B cell (primary cell): ENCODE results near the gene GNA12. TPM values are rescaled to one million over a fixed set of nuclear protein-coding genes. Genes with fewer than 3 reads are reported as not detected.

Source experiments
- ATAC-seq: fragments of 200-7000 bp; cut with Tn5 transposase; one replicate; pipeline ENCODE4 v1.10.0; 2021; ENCODE audit warnings: low read depth, mild to moderate bottlenecking, moderate number of reproducible peaks, moderate library complexity
- CTCF ChIA-PET: fragments of 350-600 bp; sonication (Branson Sonifier 250); formaldehyde crosslinking; loops from one replicate; lab custom pipeline; 2021; ENCODE audit warnings: antibody characterized with exemption, inconsistent platforms; lab: Charles Lee
- POLR2A ChIA-PET: fragments of 350-600 bp; sonication (Branson Sonifier 250); formaldehyde crosslinking; loops from one replicate; lab custom pipeline; 2021; ENCODE audit warnings: antibody characterized with exemption; lab: Charles Lee
- DNase-seq: peaks from one replicate; pipeline ENCODE4 v3.0.0; 2013
- H2AFZ ChIP-seq: 2 replicates; pipeline ENCODE4 v1.6.1; 2012; ENCODE audit warnings: mild to moderate bottlenecking, low read depth, low read length; ENCODE audit not compliant: insufficient read depth, poor library complexity, severe bottlenecking
- H3K27ac ChIP-seq, 2 donors: 1 replicate in 1 of 2; 2 replicates in 1 of 2; pipeline ENCODE4 v1.5.1; 2012 to 2013; ENCODE audit warnings: low read length in 2 of 2, mild to moderate bottlenecking in 2 of 2, moderate library complexity in 1 of 2
- H3K27me3 ChIP-seq, 4 experiments: fragments of 200-600 bp in 1 of 4; sonication (generic) in 1 of 4; replicated peaks in 1 of 4; 1 replicate in 2 of 4; 2 replicates in 2 of 4; pipeline versions ENCODE4 v1.6.1 to v1.7.0; 2013 to 2016; ENCODE audit warnings: low read length in 3 of 4, mild to moderate bottlenecking in 2 of 4, mixed read lengths in 1 of 4, moderate library complexity in 1 of 4; ENCODE audit not compliant: insufficient read depth in 4 of 4, control insufficient read depth in 3 of 4; ENCODE audit errors: control extremely low read depth in 1 of 4
- H3K36me3 ChIP-seq, 2 experiments: replicated peaks in 1 of 2; 1 replicate in 1 of 2; 2 replicates in 1 of 2; pipeline versions ENCODE4 v1.6.1 to v1.7.1; 2013; ENCODE audit warnings: low read length in 1 of 2; ENCODE audit not compliant: insufficient read depth in 2 of 2, control insufficient read depth in 1 of 2; ENCODE audit errors: control extremely low read depth in 1 of 2, extremely low read depth in 1 of 2
- H3K4me1 ChIP-seq, 2 donors: fragments of 200-600 bp in 1 of 2; sonication (generic) in 1 of 2; 1 replicate in 1 of 2; 2 replicates in 1 of 2; pipeline versions ENCODE4 v1.5.1 to v1.6.1; 2013 to 2017; ENCODE audit warnings: low read length in 2 of 2; ENCODE audit not compliant: control insufficient read depth in 2 of 2, insufficient read depth in 2 of 2
- H3K4me2 ChIP-seq: replicated peaks from 2 replicates; pipeline ENCODE3; 2012; ENCODE audit warnings: mild to moderate bottlenecking, low read depth, low read length; ENCODE audit not compliant: poor library complexity, severe bottlenecking
- H3K4me3 ChIP-seq, 5 experiments: fragments of 200-600 bp in 1 of 5; sonication (generic) in 1 of 5; 1 replicate in 3 of 5; 2 replicates in 2 of 5; pipeline versions ENCODE4 v1.5.1 to v1.7.0; 2011 to 2016; ENCODE audit warnings: low read length in 4 of 5, mild to moderate bottlenecking in 4 of 5, low read depth in 2 of 5, control low read depth in 1 of 5, moderate library complexity in 1 of 5; ENCODE audit not compliant: insufficient read depth in 1 of 5; ENCODE audit errors: control extremely low read depth in 1 of 5, extremely low read depth in 1 of 5
- H3K79me2 ChIP-seq: fragments of 200-600 bp; sonication (generic); one replicate; pipeline ENCODE4 v1.6.0; 2016; ENCODE audit warnings: low read length; ENCODE audit not compliant: control insufficient read depth, insufficient read depth
- H3K9ac ChIP-seq: fragments of 200-600 bp; sonication (generic); 2 replicates; pipeline ENCODE4 v1.6.1; 2017; ENCODE audit warnings: mild to moderate bottlenecking, low read length, moderate library complexity
- H3K9me3 ChIP-seq, 3 donors: one replicate each; pipeline versions ENCODE4 v1.6.1 to v1.7.1; 2013; ENCODE audit warnings: low read length in 2 of 3; ENCODE audit not compliant: control insufficient read depth in 2 of 3, insufficient read depth in 1 of 3; ENCODE audit errors: control extremely low read depth in 1 of 3
- H4K20me1 ChIP-seq: 2 replicates; pipeline ENCODE4 v1.6.0; 2012; ENCODE audit warnings: mild to moderate bottlenecking, low read length; ENCODE audit not compliant: insufficient read depth, control insufficient read depth, poor library complexity, severe bottlenecking
- H3K27ac Mint-ChIP-seq: one replicate; pipeline ENCODE4 v1.8.0; 2021; ENCODE audit warnings: mixed read lengths
- H3K27me3 Mint-ChIP-seq: one replicate; pipeline ENCODE4 v1.8.0; 2021; ENCODE audit warnings: mixed read lengths
- H3K4me1 Mint-ChIP-seq: one replicate; pipeline ENCODE4 v1.8.0; 2021; ENCODE audit warnings: mixed read lengths
- H3K4me3 Mint-ChIP-seq: one replicate; pipeline ENCODE4 v1.8.0; 2021; ENCODE audit warnings: mixed read lengths
- H3K9me3 Mint-ChIP-seq: one replicate; pipeline ENCODE4 v1.8.0; 2022; ENCODE audit warnings: mixed read lengths; ENCODE audit not compliant: insufficient read depth
- EZH2 ChIP-seq: IDR thresholded peaks from 2 replicates; pipeline ENCODE4 v1.6.1; 2012; ENCODE audit warnings: borderline replicate concordance, low read depth, mild to moderate bottlenecking, moderate library complexity, low read length; ENCODE audit not compliant: insufficient read depth, poor library complexity, severe bottlenecking
- WGBS: methylation state at CpG from one replicate; pipeline ENCODE4 v1.1.5; 2013; ENCODE audit warnings: missing lambda C conversion rate; ENCODE audit not compliant: insufficient coverage; 5-methylcytosine and 5-hydroxymethylcytosine counted together
- intact Hi-C: fragments of 100-400 bp; cut with micrococcal nuclease; formaldehyde crosslinking; loops from one replicate; pipeline ENCODE4 v1.10.0; 2022
- polyA plus RNA-seq: library from polyadenylated mRNA; depleted of rRNA; stranded (reverse); fragments of >200 nt; gene quantifications from 2 replicates; pipeline ENCODE4 v1.2.3, GENCODE V29; 2012
- total RNA-seq, 2 donors: library from RNA; stranded (reverse); fragments of 120-200 nt in 1 of 2; gene quantifications; 1 replicate in 1 of 2; 2 replicates in 1 of 2; pipeline versions ENCODE4 v1.2.3 to v1.2.4, GENCODE V29; 2013 to 2022
- TF ChIP-seq, protein P1 (sequence below): fragments of 200-600 bp; IDR thresholded peaks from one replicate; pipeline ENCODE4 v1.8.0; 2022; ENCODE audit warnings: antibody characterized with exemption, mild to moderate bottlenecking

GNA12 gene
- total and polyA plus RNA-seq, 2 donors (not counting 1 experiment from before 2014, with no cell fraction given): 34.6 to 110 TPM

DNA sequence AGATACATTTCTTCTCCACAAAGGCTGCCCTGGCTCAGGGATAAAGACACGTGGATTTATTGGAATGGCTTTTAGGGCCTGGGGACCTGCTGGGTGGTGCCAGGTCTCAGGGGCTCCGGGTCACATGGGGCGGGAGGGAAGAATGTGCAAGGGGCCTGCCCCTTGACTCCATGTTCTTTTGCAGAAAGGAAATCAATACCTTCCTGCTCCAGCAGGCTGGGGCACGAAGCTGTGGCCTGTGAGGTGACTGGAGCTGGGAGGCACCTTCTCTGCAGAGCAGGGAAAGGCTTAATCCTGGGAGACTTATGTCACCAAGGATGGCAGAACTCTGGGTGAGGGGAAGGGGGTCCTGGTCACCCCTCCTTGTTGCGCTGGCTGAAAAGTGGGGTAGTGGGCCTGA is 42.3 kb upstream of the GNA12 start:
- POLR2A ChIA-PET: no interaction called here
- H3K36me3 ChIP-seq: no peaks in the 10 kb centered on the region
- no peak overlapping the region for H2AFZ ChIP-seq
- no peak overlapping the region for H3K4me2 ChIP-seq
- H3K79me2 ChIP-seq: no peaks in the 10 kb centered on the region
- H3K27me3 ChIP-seq: no peaks in the 10 kb centered on the region
- no peaks in the 10 kb centered on the region for H3K9me3 ChIP-seq
- CTCF ChIA-PET: interaction anchor here (1.0 to 4.6 kb wide), 8 partner anchors 37 to 787 kb away, joined by 3 to 38 read pairs (median 5); no protein-coding TSS in a partner anchor
- intact Hi-C loops: loop anchor here (5.0 to 10.0 kb wide), 2 partner anchors 418 to 786 kb away; partner anchors contain the start of gene SDK1
- Mint-ChIP-seq H3K4me1 (peaks cover 4% of the 10 kb centered on the region), H3K27ac (no peak overlapping the region), H3K27me3 (no peaks in the 10 kb centered on the region), H3K4me3 (no peak overlapping the region), H3K9me3 (no peaks in the 10 kb centered on the region)
- H4K20me1 ChIP-seq: no peaks in the 10 kb centered on the region
- DNase-seq (no peak), ATAC-seq (no peak)
- 71% methylated on average over 5 of the region's 5 CpGs for WGBS
- H3K9ac ChIP-seq: no peak overlapping the region
- H3K27ac ChIP-seq: no peak overlapping the region
- no peak for TF ChIP-seq EZH2
- TF ChIP-seq, protein P1, sequence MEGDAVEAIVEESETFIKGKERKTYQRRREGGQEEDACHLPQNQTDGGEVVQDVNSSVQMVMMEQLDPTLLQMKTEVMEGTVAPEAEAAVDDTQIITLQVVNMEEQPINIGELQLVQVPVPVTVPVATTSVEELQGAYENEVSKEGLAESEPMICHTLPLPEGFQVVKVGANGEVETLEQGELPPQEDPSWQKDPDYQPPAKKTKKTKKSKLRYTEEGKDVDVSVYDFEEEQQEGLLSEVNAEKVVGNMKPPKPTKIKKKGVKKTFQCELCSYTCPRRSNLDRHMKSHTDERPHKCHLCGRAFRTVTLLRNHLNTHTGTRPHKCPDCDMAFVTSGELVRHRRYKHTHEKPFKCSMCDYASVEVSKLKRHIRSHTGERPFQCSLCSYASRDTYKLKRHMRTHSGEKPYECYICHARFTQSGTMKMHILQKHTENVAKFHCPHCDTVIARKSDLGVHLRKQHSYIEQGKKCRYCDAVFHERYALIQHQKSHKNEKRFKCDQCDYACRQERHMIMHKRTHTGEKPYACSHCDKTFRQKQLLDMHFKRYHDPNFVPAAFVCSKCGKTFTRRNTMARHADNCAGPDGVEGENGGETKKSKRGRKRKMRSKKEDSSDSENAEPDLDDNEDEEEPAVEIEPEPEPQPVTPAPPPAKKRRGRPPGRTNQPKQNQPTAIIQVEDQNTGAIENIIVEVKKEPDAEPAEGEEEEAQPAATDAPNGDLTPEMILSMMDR: no peak
- peaks cover 0 to 4% of the 10 kb centered on the region in 2 donors for H3K4me1 ChIP-seq
- H3K4me3 ChIP-seq: no peak overlapping the region

DNA sequence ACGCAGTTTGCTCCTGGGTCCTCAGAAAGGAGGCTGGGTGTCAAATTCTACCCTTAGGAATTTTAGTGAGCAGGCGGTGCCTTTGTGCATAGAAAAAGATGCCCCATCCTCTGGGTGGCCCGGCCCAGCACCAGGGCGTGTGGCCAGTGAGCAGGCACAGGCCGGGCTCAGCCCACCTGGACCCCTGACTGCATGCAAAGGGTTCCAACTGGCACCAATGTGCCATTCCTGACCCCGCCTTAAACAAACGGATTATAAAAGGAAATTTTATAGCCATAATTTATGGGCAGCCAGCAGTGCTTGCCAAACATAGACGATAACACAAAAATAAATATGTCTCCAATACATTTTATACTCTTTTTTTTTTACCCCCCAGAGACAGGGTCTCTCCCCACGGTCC is 40.1 kb upstream of the GNA12 start:
- Histone ChIP-seq H3K27ac (no peak overlapping the region), H3K9ac (no peak overlapping the region), H4K20me1 (no peaks in the 10 kb centered on the region), H3K27me3 (no peaks in the 10 kb centered on the region), H3K9me3 (no peaks in the 10 kb centered on the region), H3K4me3 (no peak overlapping the region), H3K79me2 (no peaks in the 10 kb centered on the region), H3K4me1 (peaks cover 2 to 7% of the 10 kb centered on the region in 2 donors), H3K4me2 (no peak overlapping the region), H2AFZ (no peak overlapping the region), H3K36me3 (no peaks in the 10 kb centered on the region)
- intact Hi-C loops: loop anchor here (10.0 kb wide), 1 partner anchor 421 kb away; the partner anchor contains the start of gene SDK1
- POLR2A ChIA-PET: no interaction called here
- H3K27ac Mint-ChIP-seq: no peak overlapping the region
- WGBS: 80% methylated on average over 6 of the region's 9 CpGs
- H3K9me3 Mint-ChIP-seq: no peaks in the 10 kb centered on the region
- H3K4me1 Mint-ChIP-seq: peaks cover 11% of the 10 kb centered on the region
- CTCF ChIA-PET: no interaction called here
- H3K27me3 Mint-ChIP-seq: no peaks in the 10 kb centered on the region
- TF ChIP-seq EZH2: no peak
- TF ChIP-seq, protein P1: no peak
- ATAC-seq: no peak
- no peak overlapping the region for H3K4me3 Mint-ChIP-seq
- no peak for DNase-seq
